HG03066 (cell line): Measurements from ENCODE around the gene MRPL38.
"Not testable (repeated sequence)": the region's sequence is repeated elsewhere in the genome, so short reads cannot be mapped to it uniquely, and the experiment has no call there.

Experiments
- ATAC-seq: cut with Tn5 transposase; IDR thresholded peaks from one replicate; pipeline ENCODE4 v1.9.1; 2021; ENCODE audit warnings: low read depth; ENCODE audit not compliant: unreplicated experiment

MRPL38 gene

GRCh38 chr17:75877752-75878173 lies 26.9 kb downstream of the MRPL38 start:
- peak; percentile 55 for ATAC-seq

- ATAC-seq = no peak
Measured at GRCh38 chr17:75876938-75877751, 27.5 kb downstream of the MRPL38 start.

GRCh38 chr17:75876190-75876937 lies 28.3 kb downstream of the MRPL38 start:
- ATAC-seq = no peak

- no peak for ATAC-seq
Measured at GRCh38 chr17:75875940-75876189, 28.8 kb downstream of the MRPL38 start.

- no peak for ATAC-seq
Measured at GRCh38 chr17:75875182-75875939, 29.3 kb downstream of the MRPL38 start.

GRCh38 chr17:75874323-75875181 lies 30.1 kb downstream of the MRPL38 start:
- no peak for ATAC-seq

- no peak for ATAC-seq
Measured at GRCh38 chr17:75873587-75874322, 30.9 kb downstream of the MRPL38 start.

GRCh38 chr17:75872434-75873351 lies 32.0 kb downstream of the MRPL38 start:
- no peak for ATAC-seq

GRCh38 chr17:75870228-75870627 lies 34.5 kb downstream of the MRPL38 start:
- not testable (repeated sequence) for ATAC-seq

GRCh38 chr17:75869282-75870141 lies 35.2 kb downstream of the MRPL38 start:
- ATAC-seq = no peak

- ATAC-seq = not testable (repeated sequence)
Measured at GRCh38 chr17:75868730-75869281, 35.9 kb downstream of the MRPL38 start.

GRCh38 chr17:75865404-75866188 lies 39.1 kb downstream of the MRPL38 start:
- ATAC-seq = not testable (repeated sequence)

- ATAC-seq = peak; percentile 11
Measured at GRCh38 chr17:75864887-75865286, 39.8 kb downstream of the MRPL38 start.

- peak; percentile 83 for ATAC-seq
Measured at GRCh38 chr17:75864448-75864871, 40.2 kb downstream of the MRPL38 start.

GRCh38 chr17:75861927-75862317 lies 42.8 kb downstream of the MRPL38 start:
- no peak for ATAC-seq

GRCh38 chr17:75859358-75859757 lies 45.3 kb downstream of the MRPL38 start:
- not testable (repeated sequence) for ATAC-seq
